Measurements from ENCODE around the gene TARS3.

GRCh38 chr15:101732772-101733171 is 8.5 kb upstream of the TARS3 start:
- TF ChIP-seq CTCF (conservative IDR thresholded peaks at IDR 0.05 in 1 of 2, IDR thresholded peaks at IDR 0.05 in 1 of 2; ENCODE audit: extremely low read depth in 1 of 2, insufficient read depth in 1 of 2, low read depth in 1 of 2, low read length in 2 of 2), result no peak
- no peak for TF ChIP-seq EZH2 (IDR thresholded peaks at IDR 0.05; ENCODE audit: borderline replicate concordance, low read length)
